Heart left ventricle (tissue), 16 donors: ENCODE measurements around the gene ZNF20. TPM values are rescaled to one million over a fixed set of nuclear protein-coding genes. Genes with fewer than 3 reads are reported as not detected.
"Not testable (repeated sequence)": the region's sequence is repeated elsewhere in the genome, so short reads cannot be mapped to it uniquely, and the experiment has no call there.

Experiments
- ATAC-seq, 4 donors: fragments of 200-7000 bp; cut with Tn5 transposase; one replicate each; pipeline ENCODE4 v1.9.1; 2020 to 2022; ENCODE audit warnings: moderate library complexity in 4 of 4, mild to moderate bottlenecking in 3 of 4, moderate number of reproducible peaks in 1 of 4
- DNase-seq, 5 donors: peaks; one replicate each; pipeline ENCODE4 v3.0.0-alpha.2; 2020
- H3K27ac ChIP-seq, 12 donors: fragments of 200-600 bp; sonication (generic) in 4 of 12; one replicate each; pipeline versions ENCODE4 v1.5.0 to v1.8.0; 2016 to 2022; ENCODE audit warnings: mild to moderate bottlenecking in 2 of 12
- H3K27me3 ChIP-seq, 9 donors: fragments of 200-600 bp; sonication (generic) in 2 of 9; one replicate each; pipeline versions ENCODE4 v1.5.1 to v1.8.0; 2016 to 2022; ENCODE audit warnings: mild to moderate bottlenecking in 3 of 9
- H3K36me3 ChIP-seq, 9 donors: fragments of 200-600 bp; sonication (generic) in 2 of 9; one replicate each; pipeline versions ENCODE4 v1.5.0 to v1.8.0; 2018 to 2022; ENCODE audit warnings: mild to moderate bottlenecking in 2 of 9
- H3K4me1 ChIP-seq, 12 donors: fragments of 200-600 bp; sonication (generic) in 4 of 12; one replicate each; pipeline versions ENCODE4 v1.5.0 to v1.8.0; 2016 to 2022; ENCODE audit warnings: mild to moderate bottlenecking in 3 of 12
- H3K4me3 ChIP-seq, 12 donors: fragments of 200-600 bp; sonication (generic) in 4 of 12; one replicate each; pipeline versions ENCODE4 v1.5.0 to v1.8.0; 2017 to 2022; ENCODE audit warnings: mild to moderate bottlenecking in 9 of 12, moderate library complexity in 4 of 12
- H3K9me3 ChIP-seq, 12 donors: fragments of 200-600 bp; sonication (generic) in 4 of 12; one replicate each; pipeline versions ENCODE4 v1.5.0 to v1.8.0; 2016 to 2022; ENCODE audit warnings: mild to moderate bottlenecking in 1 of 12
- CTCF ChIP-seq, 12 donors: fragments of 200-600 bp; sonication (generic) in 4 of 12; IDR thresholded peaks; one replicate each; pipeline versions ENCODE4 v1.5.0 to v1.8.0; 2018 to 2022; ENCODE audit warnings: antibody characterized with exemption in 12 of 12, mild to moderate bottlenecking in 5 of 12
- POLR2A ChIP-seq, 2 donors: fragments of 450-650 bp; IDR thresholded peaks; one replicate each; pipeline ENCODE4 v1.6.1; 2017; ENCODE audit warnings: antibody characterized with exemption in 2 of 2, mild to moderate bottlenecking in 2 of 2, moderate library complexity in 2 of 2
- WGBS, 4 donors: extraction: QIAGEN DNeasy Blood & Tissue Kit in 2 of 4; methylation state at CpG; one replicate each; pipeline versions ENCODE4 v1.1.5 to v1.1.7; 2013 to 2018; 5-methylcytosine and 5-hydroxymethylcytosine counted together
- intact Hi-C, 10 donors: fragments of 100-400 bp; cut with DNase I; formaldehyde crosslinking; loops; one replicate each; pipeline versions ENCODE4 v1.11.1 to v1.14.2; 2022
- polyA plus RNA-seq, 2 donors: library from polyadenylated mRNA; stranded (reverse); fragments of 200-250 nt; gene quantifications; one replicate each; pipeline ENCODE4 v1.2.3, GENCODE V29; 2013
- total RNA-seq, 9 donors: library from RNA; depleted of rRNA in 2 of 9; stranded (reverse); fragments of >200 nt in 2 of 9; fragmentation: NEBNext Ultra II Directional in 3 of 9; extraction: Animal tissue kit (Norgen Biotek cat#: 25700) in 3 of 9; gene quantifications; one replicate each; pipeline versions ENCODE4 v1.1.0 to v1.2.4, GENCODE V29; 2016 to 2023
- donor health status: ischemic (EF 13 %, LVEDD 7.1; RV severe dilation, severe dysfunction).
- donor health status: healthy with polysubstance abuse.
- donor health status: DM: no; HTN: yes; CAD: no.
- donor health status: DM: no; HTN: no; CAD: no.
- donor health status: ischemic (EF 25% LVEDD 6.9; RV normal size, moderate dysfunction).
- donor health status: ischemic (EF 25% LVEDD 5.7; RV mildly dilated, moderate dysfunction).
- donor health status: healthy.
- donor health status: DM: yes; HTN: yes; CAD: no.
- donor health status: ischemic (EF 35%, LVEDD 5.7; RV mildly dilated, moderate dysfunction).
- donor health status: nonischemic (EF 11% LVEDD 7.7; RV severe dilation, severe dysfunction).
- donor health status: DM: yes; HTN: yes; CAD: no.
- donor health status: PGD.
- donor health status: ischemic (EF 29% LVEDD 5.4; RV normal size, mild dysfunction).
- donor health status: nonischemic (EF 23%, LVEDD 6.1; RV moderate dilation, normal function).

ZNF20 gene
- total and polyA plus RNA-seq, 11 donors: 0.63 to 2.7 (median 1.4) TPM; not detected in 3

- H3K9me3 ChIP-seq: peaks cover 0 to 41% (median 17%) of the 10 kb centered on the region in 12 donors
- 91 to 98% (median 92%) methylated on average over 5 of the region's 5 CpGs for WGBS, 4 donors
- ATAC-seq (no peak), DNase-seq (no peak)
- intact Hi-C loops: loop anchor here in 1 of 10 donors (10.0 kb wide), 1 partner anchor 50 kb away; no protein-coding TSS in a partner anchor
- no peak overlapping the region for H3K27ac ChIP-seq
- H3K36me3 ChIP-seq: peaks cover 0 to 19% (median 0%) of the 10 kb centered on the region in 9 donors
- H3K4me1 ChIP-seq: no peaks in the 10 kb centered on the region
- TF ChIP-seq POLR2A (IDR thresholded peaks at IDR 0.05): no peak
- TF ChIP-seq CTCF (IDR thresholded peaks at IDR 0.05): no peak
- H3K27me3 ChIP-seq: no peaks in the 10 kb centered on the region
- no peak overlapping the region for H3K4me3 ChIP-seq
These were observed 54.9 kb downstream of the ZNF20 start for GRCh38 chr19:12085074-12085818.

- not testable (repeated sequence) for H3K4me3 ChIP-seq, ATAC-seq, H3K27me3 ChIP-seq, H3K4me1 ChIP-seq, H3K27ac ChIP-seq, DNase-seq
- Histone ChIP-seq H3K9me3 (peaks cover 0 to 60% (median 35%) of the 10 kb centered on the region in 12 donors), H3K36me3 (peaks cover 0 to 33% (median 8%) of the 10 kb centered on the region in 9 donors)
- intact Hi-C loops: loop anchor here in 1 of 10 donors (10.0 kb wide), 1 partner anchor 51 kb away; no protein-coding TSS in a partner anchor
- 97 to 98% (median 97%) methylated on average over 6 of the region's 6 CpGs for WGBS, 4 donors
These were observed 56.8 kb downstream of the ZNF20 start for GRCh38 chr19:12083336-12083735.

Other genes starting within 250 kb of the ZNF20 start
- 1 to 10 TPM; 2.2 to 7.5 (median 4.1) TPM for gene ZNF700, start 215.2 kb downstream of the ZNF20 start, total RNA-seq
- 1 to 10 TPM; 3.1 to 3.8 TPM for gene ZNF700, start 215.2 kb downstream of the ZNF20 start, polyA plus RNA-seq
- gene ZNF763, start 175.3 kb downstream of the ZNF20 start, total RNA-seq: 1 to 10 TPM; 1.3 to 6.2 (median 5.0) TPM
- 1 to 10 TPM; 1.6 to 5.3 TPM for gene ZNF763, start 175.3 kb downstream of the ZNF20 start, polyA plus RNA-seq
- gene ZNF433, start 104.7 kb downstream of the ZNF20 start, total RNA-seq: 1 to 10 TPM; 2.2 to 5.5 (median 3.6) TPM
- 1 to 10 TPM; 3.5 to 6.6 TPM for gene ZNF433, start 104.7 kb downstream of the ZNF20 start, polyA plus RNA-seq
- gene ZNF878, start 87.4 kb downstream of the ZNF20 start, total RNA-seq: under 1 TPM in 4 of 9 donors, not detected in 5; 0.16 to 0.24 (median 0.22) TPM
- gene ZNF878, start 87.4 kb downstream of the ZNF20 start, polyA plus RNA-seq: under 1 TPM; 0.11 to 0.23 TPM
- 10 to 100 TPM in 7 of 9 donors, 1 to 10 TPM in 2; 7.5 to 24.3 (median 13.8) TPM for gene ZNF844, start 75.6 kb downstream of the ZNF20 start, total RNA-seq
- gene ZNF844, start 75.6 kb downstream of the ZNF20 start, polyA plus RNA-seq: 1 to 10 TPM; 3.6 to 6.3 TPM
- gene ZNF625, start 16.4 kb upstream of the ZNF20 start, total RNA-seq: 1 to 10 TPM; 3.1 to 7.2 (median 4.5) TPM
- gene ZNF625, start 16.4 kb upstream of the ZNF20 start, polyA plus RNA-seq: 1 to 10 TPM in 1 of 2 donors, under 1 TPM in 1; 1.00 to 1.7 TPM
- gene ZNF136, start 22.7 kb upstream of the ZNF20 start, total RNA-seq: 1 to 10 TPM; 2.7 to 7.5 (median 4.8) TPM
- 1 to 10 TPM; 2.9 to 3.1 TPM for gene ZNF136, start 22.7 kb upstream of the ZNF20 start, polyA plus RNA-seq
- gene ZNF44, start 154.5 kb upstream of the ZNF20 start, total RNA-seq: 10 to 100 TPM in 3 of 9 donors, 1 to 10 TPM in 6; 4.3 to 13.7 (median 9.5) TPM
- gene ZNF44, start 154.5 kb upstream of the ZNF20 start, polyA plus RNA-seq: 1 to 10 TPM; 7.2 to 7.5 TPM
- gene ZNF563, start 193.3 kb upstream of the ZNF20 start, total RNA-seq: 1 to 10 TPM; 1.5 to 6.9 (median 3.8) TPM
- gene ZNF563, start 193.3 kb upstream of the ZNF20 start, polyA plus RNA-seq: 1 to 10 TPM; 1.9 to 2.8 TPM
- 1 to 10 TPM; 1.1 to 4.3 (median 3.6) TPM for gene ZNF442, start 225.3 kb upstream of the ZNF20 start, total RNA-seq
- gene ZNF442, start 225.3 kb upstream of the ZNF20 start, polyA plus RNA-seq: under 1 TPM; 0.80 to 0.91 TPM